Glutamatergic neuron (in vitro differentiated cells): Measurements from ENCODE around the gene LIMS2. TPM values are rescaled to one million over a fixed set of nuclear protein-coding genes. Genes with fewer than 3 reads are reported as not detected.

Source experiments
- DNase-seq: peaks from one replicate; pipeline ENCODE4 v3.0.0; 2022
- H3K27ac Mint-ChIP-seq: one replicate; pipeline ENCODE4 v1.8.0; 2020; ENCODE audit warnings: mild to moderate bottlenecking, mixed read lengths, inconsistent platforms; ENCODE audit not compliant: unreplicated experiment
- H3K27me3 Mint-ChIP-seq: one replicate; pipeline ENCODE4 v1.8.0; 2020; ENCODE audit warnings: mild to moderate bottlenecking, moderate library complexity, mixed read lengths, inconsistent platforms; ENCODE audit not compliant: unreplicated experiment
- H3K36me3 Mint-ChIP-seq: one replicate; pipeline ENCODE4 v1.8.0; 2020; ENCODE audit warnings: mild to moderate bottlenecking, mixed read lengths, inconsistent platforms; ENCODE audit not compliant: unreplicated experiment
- H3K4me1 Mint-ChIP-seq: one replicate; pipeline ENCODE4 v1.8.0; 2020; ENCODE audit warnings: mild to moderate bottlenecking, low read depth, mixed read lengths, inconsistent platforms; ENCODE audit not compliant: unreplicated experiment
- H3K4me3 Mint-ChIP-seq: one replicate; pipeline ENCODE4 v1.8.0; 2020; ENCODE audit warnings: mild to moderate bottlenecking, mixed read lengths, inconsistent platforms; ENCODE audit not compliant: unreplicated experiment
- H3K9me3 Mint-ChIP-seq: one replicate; pipeline ENCODE4 v1.8.0; 2020; ENCODE audit warnings: mild to moderate bottlenecking, moderate library complexity, mixed read lengths, inconsistent platforms; ENCODE audit not compliant: unreplicated experiment
- total RNA-seq: library from RNA; stranded (reverse); fragmentation: NEBNext Ultra II Directional; extraction: Animal tissue kit (Norgen Biotek cat#: 25700); gene quantifications from one replicate; pipeline ENCODE4 v1.2.1, GENCODE V29; 2021; ENCODE audit not compliant: unreplicated experiment
- TF ChIP-seq, protein P1 (sequence below): fragments of 200-600 bp; sonication (generic); IDR thresholded peaks from one replicate; pipeline ENCODE4 v1.5.0; 2021; ENCODE audit not compliant: partially characterized antibody, unreplicated experiment

LIMS2 gene
- total RNA-seq, 1 donor from 2014 or later, result 0.29 TPM

- H3K36me3 Mint-ChIP-seq, result no peaks in the 10 kb centered on the region
- DNase-seq, result peak; percentile 10
- peaks cover 4% of the 10 kb centered on the region for H3K27me3 Mint-ChIP-seq
- peaks cover 7% of the 10 kb centered on the region for H3K4me1 Mint-ChIP-seq
- peaks cover 3% of the 10 kb centered on the region for H3K9me3 Mint-ChIP-seq
- no peak overlapping the region for H3K4me3 Mint-ChIP-seq
- H3K27ac Mint-ChIP-seq, result no peak overlapping the region
- TF ChIP-seq, protein P1, sequence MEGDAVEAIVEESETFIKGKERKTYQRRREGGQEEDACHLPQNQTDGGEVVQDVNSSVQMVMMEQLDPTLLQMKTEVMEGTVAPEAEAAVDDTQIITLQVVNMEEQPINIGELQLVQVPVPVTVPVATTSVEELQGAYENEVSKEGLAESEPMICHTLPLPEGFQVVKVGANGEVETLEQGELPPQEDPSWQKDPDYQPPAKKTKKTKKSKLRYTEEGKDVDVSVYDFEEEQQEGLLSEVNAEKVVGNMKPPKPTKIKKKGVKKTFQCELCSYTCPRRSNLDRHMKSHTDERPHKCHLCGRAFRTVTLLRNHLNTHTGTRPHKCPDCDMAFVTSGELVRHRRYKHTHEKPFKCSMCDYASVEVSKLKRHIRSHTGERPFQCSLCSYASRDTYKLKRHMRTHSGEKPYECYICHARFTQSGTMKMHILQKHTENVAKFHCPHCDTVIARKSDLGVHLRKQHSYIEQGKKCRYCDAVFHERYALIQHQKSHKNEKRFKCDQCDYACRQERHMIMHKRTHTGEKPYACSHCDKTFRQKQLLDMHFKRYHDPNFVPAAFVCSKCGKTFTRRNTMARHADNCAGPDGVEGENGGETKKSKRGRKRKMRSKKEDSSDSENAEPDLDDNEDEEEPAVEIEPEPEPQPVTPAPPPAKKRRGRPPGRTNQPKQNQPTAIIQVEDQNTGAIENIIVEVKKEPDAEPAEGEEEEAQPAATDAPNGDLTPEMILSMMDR, result no peak
Observed at GRCh38 chr2:127656569-127657231, 18.6 kb downstream of the LIMS2 start.

DNA sequence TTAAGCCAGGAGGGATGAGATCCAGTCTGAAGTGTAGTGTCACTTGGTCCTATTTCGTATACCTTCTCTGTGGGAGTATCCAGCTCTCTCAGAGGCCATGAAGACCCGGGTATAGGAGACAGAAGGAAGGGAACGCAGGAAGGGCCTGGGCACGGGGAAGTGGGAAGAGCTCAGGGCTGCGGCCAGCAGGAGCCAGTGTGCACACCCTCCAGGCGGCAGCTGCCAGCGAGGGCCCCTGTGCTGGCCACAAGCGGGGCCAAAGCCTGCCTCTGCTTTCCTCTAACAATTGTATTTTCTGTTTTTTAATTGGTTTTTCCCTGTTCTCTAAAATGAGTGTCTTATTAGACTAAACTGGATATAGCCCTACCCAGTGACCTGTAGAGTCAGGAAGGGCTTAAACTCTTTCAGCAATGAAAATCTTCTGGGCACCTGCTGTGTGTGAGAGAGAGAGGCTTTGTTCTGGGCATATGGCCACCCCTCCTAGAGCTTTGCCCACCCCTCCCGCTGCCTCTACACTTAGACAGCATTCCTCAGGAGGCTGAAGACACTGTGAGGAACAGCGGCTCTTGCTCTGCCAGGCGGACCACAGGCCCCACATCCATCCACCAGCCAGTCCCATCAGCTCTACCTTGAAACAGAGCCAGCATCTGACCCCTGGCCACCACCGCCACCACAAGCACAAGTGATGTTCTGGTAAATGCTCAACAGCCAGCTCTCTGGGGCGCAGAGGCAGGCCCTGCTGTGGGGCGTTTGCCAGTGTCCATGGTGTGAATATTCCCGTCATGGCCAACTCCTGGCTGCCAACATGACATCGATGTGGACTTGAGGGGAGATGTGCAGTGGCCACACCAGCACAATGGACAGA lies 19.9 kb downstream of the LIMS2 start:
- no peak for DNase-seq
- TF ChIP-seq, protein P1, result no peak
- peaks cover 3% of the 10 kb centered on the region for H3K9me3 Mint-ChIP-seq
- H3K4me1 Mint-ChIP-seq, result peaks cover 7% of the 10 kb centered on the region
- no peaks in the 10 kb centered on the region for H3K36me3 Mint-ChIP-seq
- no peak overlapping the region for H3K27ac Mint-ChIP-seq
- no peak overlapping the region for H3K4me3 Mint-ChIP-seq
- H3K27me3 Mint-ChIP-seq, result peaks cover 4% of the 10 kb centered on the region

- Mint-ChIP-seq H3K27me3 (peaks cover 4% of the 10 kb centered on the region), H3K4me3 (no peak overlapping the region), H3K36me3 (no peaks in the 10 kb centered on the region), H3K4me1 (peaks cover 7% of the 10 kb centered on the region), H3K9me3 (peaks cover 5% of the 10 kb centered on the region), H3K27ac (no peak overlapping the region)
- TF ChIP-seq, protein P1, result no peak
- no peak for DNase-seq
Observed at GRCh38 chr2:127654838-127655175, 20.5 kb downstream of the LIMS2 start.

DNA sequence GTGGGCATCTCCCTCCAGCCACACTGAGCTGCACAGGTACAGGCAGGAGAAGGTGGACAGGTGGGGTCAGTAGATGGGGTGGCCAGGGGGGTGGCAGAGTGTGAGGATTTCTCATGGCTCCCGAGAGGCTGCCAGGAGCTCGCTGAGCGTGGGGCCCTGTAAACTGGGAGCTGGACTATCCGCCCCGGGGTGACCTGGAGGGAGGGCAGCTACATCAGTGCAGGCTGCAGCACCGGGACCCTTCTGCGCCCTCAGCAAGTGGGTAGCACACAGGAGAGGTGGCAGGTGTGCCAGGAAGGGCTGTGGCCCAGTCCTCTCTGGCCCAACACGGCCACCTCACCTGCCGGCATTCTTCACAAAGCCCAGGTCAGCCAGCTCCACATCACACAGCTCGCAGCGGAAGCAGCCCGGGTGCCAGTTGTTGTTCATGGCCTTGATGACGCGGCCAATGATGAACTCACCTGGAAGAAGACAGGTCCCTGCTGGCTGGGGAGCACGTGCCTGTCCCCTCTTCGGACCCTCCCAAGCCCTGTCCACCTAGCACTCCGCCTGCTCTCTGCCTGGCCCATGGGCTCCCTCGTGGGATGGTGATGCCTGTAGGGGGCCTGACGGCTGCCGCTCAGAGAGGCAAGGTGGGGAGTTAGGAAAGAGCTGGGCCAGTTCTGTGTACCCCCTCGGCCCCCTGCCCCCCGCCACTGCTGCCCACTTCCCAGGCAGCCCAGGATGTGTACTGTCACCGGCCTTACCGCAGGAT lies 21.1 kb downstream of the LIMS2 start:
- H3K4me1 Mint-ChIP-seq, result peaks cover 7% of the 10 kb centered on the region
- TF ChIP-seq, protein P1, result no peak
- peaks cover 4% of the 10 kb centered on the region for H3K27me3 Mint-ChIP-seq
- H3K36me3 Mint-ChIP-seq, result no peaks in the 10 kb centered on the region
- H3K4me3 Mint-ChIP-seq, result no peak overlapping the region
- peaks cover 6% of the 10 kb centered on the region for H3K9me3 Mint-ChIP-seq
- DNase-seq, result no peak
- H3K27ac Mint-ChIP-seq, result no peak overlapping the region
